ENCODE results near the gene OGA. TPM values are rescaled to one million over a fixed set of nuclear protein-coding genes. Genes with fewer than 3 reads are reported as not detected.

The OGA gene
- total and polyA plus RNA-seq, 2 of the 8 experiments (the other 6 are each of a cell fraction or from before 2014, with no cell fraction given): 31.2 to 107 TPM

- Histone ChIP-seq H2BK5ac (ENCODE audit: low read depth, low read length) (no peak overlapping the region), H2BK12ac (ENCODE audit: low read depth, low read length) (no peak overlapping the region), H4K20me1 (replicated peaks in 1 of 2; ENCODE audit: control insufficient read depth in 1 of 2, insufficient read depth in 2 of 2, low read length in 2 of 2) (no peaks in the 10 kb centered on the region), H3K9me3 (ENCODE audit: insufficient read depth in 2 of 2, low read depth in 1 of 2, low read length in 1 of 2) (no peaks in the 10 kb centered on the region), H3K9ac (replicated peaks in 1 of 4; ENCODE audit: extremely low read depth in 1 of 4, low read depth in 3 of 4, low read length in 3 of 4) (no peak overlapping the region), H3K36me3 (ENCODE audit: control insufficient read depth in 2 of 4, insufficient read depth in 4 of 4, low read length in 3 of 4) (no peaks in the 10 kb centered on the region), H3K18ac (ENCODE audit: extremely low read depth, low read length) (no peak overlapping the region), H3K27ac (ENCODE audit: low read depth, low read length) (no peak overlapping the region), H2BK15ac (ENCODE audit: low read length) (no peak overlapping the region), H2AK5ac (ENCODE audit: low read depth, low read length) (no peak overlapping the region), H3K79me2 (ENCODE audit: control insufficient read depth in 1 of 2, insufficient read depth in 2 of 2, low read length in 2 of 2) (no peaks in the 10 kb centered on the region), H3K4me3 (ENCODE audit: extremely low read depth in 1 of 4, insufficient read depth in 2 of 4, low read depth in 3 of 4, low read length in 4 of 4) (no peak overlapping the region), H2BK20ac (ENCODE audit: low read length) (no peak overlapping the region), H3K23me2 (ENCODE audit: low read depth, low read length) (no peaks in the 10 kb centered on the region; the same call in 1 of the 2 replicates), H2AFZ (ENCODE audit: low read length) (no peak overlapping the region), H3K56ac (replicated peaks; ENCODE audit: insufficient read length, low read depth, low read length) (no peak overlapping the region), H3K27me3 (replicated peaks in 1 of 4; ENCODE audit: control insufficient read depth in 3 of 4, extremely low read depth in 1 of 4, insufficient read depth in 3 of 4, low read length in 3 of 4) (peaks cover 0 to 2% (median 0%) of the 10 kb centered on the region in 4 experiments; a peak in 1 of 7 replicates), H3K23ac (ENCODE audit: insufficient read length) (no peak overlapping the region), H3K4ac (replicated peaks; ENCODE audit: insufficient read length, low read depth, low read length) (no peak overlapping the region), H3K14ac (ENCODE audit: insufficient read length) (no peak overlapping the region), H3K4me1 (replicated peaks in 1 of 4; ENCODE audit: control insufficient read depth in 3 of 4, insufficient read depth in 4 of 4, low read length in 3 of 4) (peaks cover 0 to 2% (median under 1%) of the 10 kb centered on the region in 4 experiments; a peak in 2 of 7 replicates), H4K8ac (ENCODE audit: extremely low read depth, insufficient read depth, low read length) (no peak overlapping the region), H3K79me1 (ENCODE audit: low read depth, low read length) (no peaks in the 10 kb centered on the region), H4K5ac (ENCODE audit: insufficient read length, low read depth, low read length) (no peak overlapping the region), H3K4me2 (ENCODE audit: insufficient read depth in 1 of 2, low read depth in 2 of 2, low read length in 2 of 2) (no peak overlapping the region), H2BK120ac (replicated peaks; ENCODE audit: low read depth, low read length) (no peak overlapping the region), H4K91ac (replicated peaks; ENCODE audit: insufficient read length, low read length) (no peak overlapping the region)
- DNase-seq (ENCODE audit: low read depth in 1 of 2, low spot score in 2 of 2) (no peak), FAIRE-seq (no peak)
- ChIA-PET CTCF (ENCODE audit: partially characterized antibody) (interaction anchor here (0.6 to 1.8 kb wide), 7 partner anchors 11 to 266 kb away, joined by 3 to 9 read pairs (median 3); no protein-coding TSS in a partner anchor), POLR2A (ENCODE audit: partially characterized antibody) (interaction anchor here (1.0 kb wide), 1 partner anchor 74 kb away, joined by 3 read pairs; the partner anchor contains the start of gene OGA)
- 87% methylated on average over 3 of the region's 3 CpGs; no CpG with 5 or more reads in 1 of the 2 experiments for WGBS, 2 experiments (ENCODE audit: extremely low coverage in 1 of 2, insufficient coverage in 1 of 2, insufficient read length in 1 of 2, insufficient replicate concordance in 2 of 2, low coverage in 1 of 2, low lambda C conversion rate in 2 of 2, missing lambda C conversion rate in 1 of 2)
- TF ChIP-seq BCL11A (IDR thresholded peaks at IDR 0.05; ENCODE audit: low read depth in 2 of 2, low read length in 2 of 2) (no peak), TEAD4 (IDR thresholded peaks at IDR 0.05; ENCODE audit: low read depth, low read length) (no peak), CHD1 (IDR thresholded peaks at IDR 0.05; ENCODE audit: low read depth, low read length) (no peak), BRCA1 (IDR thresholded peaks at IDR 0.05; ENCODE audit: low read depth, low read length) (no peak), CBX5 (IDR thresholded peaks at IDR 0.05; ENCODE audit: low read depth, low read length) (no peak), CREB1 (IDR thresholded peaks at IDR 0.05) (no peak), NRF1 (IDR thresholded peaks at IDR 0.05; ENCODE audit: low read depth, low read length) (no peak), GABPA (IDR thresholded peaks at IDR 0.05; ENCODE audit: borderline replicate concordance, insufficient read depth, low read length) (no peak), RAD21 (IDR thresholded peaks at IDR 0.05 in 1 of 2, conservative IDR thresholded peaks at IDR 0.05 in 1 of 2; ENCODE audit: low read depth in 2 of 2, low read length in 2 of 2) (no peak), ATF2 (IDR thresholded peaks at IDR 0.05; ENCODE audit: low read length) (no peak), POLR2A (IDR thresholded peaks at IDR 0.05; ENCODE audit: control extremely low read depth in 1 of 2, low read depth in 2 of 2, low read length in 2 of 2) (no peak), ASH2L (IDR thresholded peaks at IDR 0.05; ENCODE audit: low read length) (no peak), NANOG (IDR thresholded peaks at IDR 0.05; ENCODE audit: insufficient read depth, low read depth, low read length, poor library complexity, severe bottlenecking) (no peak)
These were observed 74.0 kb downstream of the OGA start for GRCh38 chr10:101744267-101744666.

All from H1 (cell line).